HEK293T (cell line): ENCODE data around the gene P2RY2.
A peak's percentile ranks its signal among the peaks of the same experiment; 100 is the strongest.

Experiments used
- CTCF ChIA-PET: fragments of 350-600 bp; formaldehyde crosslinking; extraction: SDS; loops from one replicate; lab custom pipeline; 2021; ENCODE audit warnings: antibody characterized with exemption, inconsistent platforms; lab: Yijun Ruan, JAX
- POLR2A ChIA-PET: fragments of 350-600 bp; formaldehyde crosslinking; extraction: SDS; loops from one replicate; lab custom pipeline; 2020; ENCODE audit warnings: antibody characterized with exemption, inconsistent platforms; lab: Yijun Ruan, JAX
- DNase-seq: peaks from one replicate; pipeline ENCODE4 v3.0.0; 2012; ENCODE audit warnings: mixed read lengths; ENCODE audit errors: extremely low spot score
- ARNT ChIP-seq: fragments of 450-650 bp; IDR thresholded peaks from 2 replicates; pipeline ENCODE4 v1.6.1; 2017; ENCODE audit warnings: mild to moderate bottlenecking
- BHLHE40 ChIP-seq: fragments of 450-650 bp; IDR thresholded peaks from 2 replicates; pipeline ENCODE4 v1.6.1; 2016; ENCODE audit warnings: mild to moderate bottlenecking, moderate library complexity, borderline replicate concordance
- CTBP1 ChIP-seq: fragments of 450-650 bp; IDR thresholded peaks from 2 replicates; pipeline ENCODE4 v1.6.1; 2016; ENCODE audit warnings: borderline replicate concordance
- ELF4 ChIP-seq: fragments of 450-650 bp; IDR thresholded peaks from 2 replicates; pipeline ENCODE4 v1.6.1; 2017; ENCODE audit warnings: antibody characterized with exemption
- FOXA1 ChIP-seq: fragments of 450-650 bp; IDR thresholded peaks from 2 replicates; pipeline ENCODE4 v1.6.1; 2016; ENCODE audit warnings: mild to moderate bottlenecking
- FOXK2 ChIP-seq: fragments of 450-650 bp; IDR thresholded peaks from 2 replicates; pipeline ENCODE4 v1.6.1; 2016; ENCODE audit warnings: mild to moderate bottlenecking
- FOXM1 ChIP-seq: fragments of 450-650 bp; IDR thresholded peaks from 2 replicates; pipeline ENCODE4 v1.6.1; 2017; ENCODE audit warnings: mild to moderate bottlenecking, borderline replicate concordance
- HDGF ChIP-seq: fragments of 450-650 bp; IDR thresholded peaks from 2 replicates; pipeline ENCODE4 v1.6.1; 2017; ENCODE audit warnings: antibody characterized with exemption, borderline replicate concordance
- L3MBTL2 ChIP-seq: fragments of 450-650 bp; conservative IDR thresholded peaks from 2 replicates; pipeline ENCODE4 v1.6.1; 2016; ENCODE audit warnings: mild to moderate bottlenecking
- LEF1 ChIP-seq: fragments of 450-650 bp; IDR thresholded peaks from 2 replicates; pipeline ENCODE4 v1.6.1; 2017; ENCODE audit warnings: mild to moderate bottlenecking, borderline replicate concordance
- NFRKB ChIP-seq: fragments of 450-650 bp; IDR thresholded peaks from 2 replicates; pipeline ENCODE4 v1.6.1; 2016; ENCODE audit warnings: mild to moderate bottlenecking, moderate library complexity
- PKNOX1 ChIP-seq: fragments of 450-650 bp; IDR thresholded peaks from 2 replicates; pipeline ENCODE4 v1.6.1; 2016
- SP1 ChIP-seq: fragments of 450-650 bp; IDR thresholded peaks from 2 replicates; pipeline ENCODE4 v1.6.1; 2017
- SUZ12 ChIP-seq: fragments of 450-650 bp; IDR thresholded peaks from 2 replicates; pipeline ENCODE4 v1.6.1; 2016; ENCODE audit warnings: mild to moderate bottlenecking
- TARDBP ChIP-seq: fragments of 450-650 bp; IDR thresholded peaks from 2 replicates; pipeline ENCODE4 v1.6.1; 2016
- ZNF384 ChIP-seq: fragments of 450-650 bp; IDR thresholded peaks from 2 replicates; pipeline ENCODE4 v1.6.1; 2016

Gene P2RY2

GRCh38 chr11:73239571-73240189 lies 21.6 kb downstream of the P2RY2 start:
- DNase-seq, result no peak
- no peak for TF ChIP-seq L3MBTL2
- TF ChIP-seq PKNOX1, result no peak
- TF ChIP-seq HDGF, result no peak
- no peak for TF ChIP-seq LEF1
- TF ChIP-seq NFRKB, result no peak
- TF ChIP-seq FOXK2, result no peak
- no peak for TF ChIP-seq TARDBP
- no peak for TF ChIP-seq SP1
- TF ChIP-seq ZNF384, result no peak
- TF ChIP-seq CTBP1, result no peak
- TF ChIP-seq SUZ12, result no peak
- CTCF ChIA-PET, result interaction anchor here (0.6 kb wide), 1 partner anchor 403 kb away, joined by 3 read pairs; no protein-coding TSS in a partner anchor
- POLR2A ChIA-PET, result no interaction called here

GRCh38 chr11:73240190-73240781 lies 22.2 kb downstream of the P2RY2 start:
- POLR2A ChIA-PET, result no interaction called here

GRCh38 chr11:73241300-73241699 lies 23.2 kb downstream of the P2RY2 start:
- POLR2A ChIA-PET, result no interaction called here
- CTCF ChIA-PET, result interaction anchor here (1.1 kb wide), 1 partner anchor 536 kb away, joined by 3 read pairs; no protein-coding TSS in a partner anchor
- no peak for TF ChIP-seq HDGF
- TF ChIP-seq PKNOX1, result no peak
- TF ChIP-seq ARNT, result no peak
- TF ChIP-seq FOXM1, result no peak
- no peak for TF ChIP-seq ELF4
- no peak for TF ChIP-seq FOXK2
- TF ChIP-seq CTBP1, result no peak
- no peak for TF ChIP-seq TARDBP
- no peak for TF ChIP-seq SUZ12
- no peak for TF ChIP-seq ZNF384
- no peak for DNase-seq

More at GRCh38 chr11:73240190-73240781, 22.2 kb downstream of the P2RY2 start:
- no peak for DNase-seq
- TF ChIP-seq SP1 (no peak), SUZ12 (no peak), PKNOX1 (no peak), ELF4 (no peak), FOXM1 (no peak)
- CTCF ChIA-PET, result interaction anchor here (0.6 kb wide), 1 partner anchor 403 kb away, joined by 3 read pairs; no protein-coding TSS in a partner anchor

GRCh38 chr11:73242251-73243092 lies 24.4 kb downstream of the P2RY2 start:
- DNase-seq, result peak; percentile 73
- POLR2A ChIA-PET, result interaction anchor here (0.8 kb wide), 1 partner anchor 430 kb away, joined by 3 read pairs; no protein-coding TSS in a partner anchor
- TF ChIP-seq ELF4 (peak; percentile 55), PKNOX1 (no peak), ZNF384 (no peak), FOXA1 (no peak), NFRKB (no peak), BHLHE40 (no peak), LEF1 (no peak)
- CTCF ChIA-PET, result interaction anchor here (0.5 to 1.6 kb wide), 8 partner anchors 9 to 537 kb away, joined by 3 to 4 read pairs (median 3); no protein-coding TSS in a partner anchor

GRCh38 chr11:73243093-73243485 lies 25.0 kb downstream of the P2RY2 start:
- ChIA-PET CTCF (interaction anchor here (1.1 to 1.6 kb wide), 4 partner anchors 10 to 48 kb away, joined by 3 to 4 read pairs (median 3); no protein-coding TSS in a partner anchor), POLR2A (no interaction called here)
- no peak for DNase-seq
- no peak for TF ChIP-seq FOXK2
